Measurements from ENCODE around the gene GDF2. TPM values are rescaled to one million over a fixed set of nuclear protein-coding genes. Genes with fewer than 3 reads are reported as not detected.

GDF2 gene
- total RNA-seq, 1 donor from 2014 or later, result not detected

DNA sequence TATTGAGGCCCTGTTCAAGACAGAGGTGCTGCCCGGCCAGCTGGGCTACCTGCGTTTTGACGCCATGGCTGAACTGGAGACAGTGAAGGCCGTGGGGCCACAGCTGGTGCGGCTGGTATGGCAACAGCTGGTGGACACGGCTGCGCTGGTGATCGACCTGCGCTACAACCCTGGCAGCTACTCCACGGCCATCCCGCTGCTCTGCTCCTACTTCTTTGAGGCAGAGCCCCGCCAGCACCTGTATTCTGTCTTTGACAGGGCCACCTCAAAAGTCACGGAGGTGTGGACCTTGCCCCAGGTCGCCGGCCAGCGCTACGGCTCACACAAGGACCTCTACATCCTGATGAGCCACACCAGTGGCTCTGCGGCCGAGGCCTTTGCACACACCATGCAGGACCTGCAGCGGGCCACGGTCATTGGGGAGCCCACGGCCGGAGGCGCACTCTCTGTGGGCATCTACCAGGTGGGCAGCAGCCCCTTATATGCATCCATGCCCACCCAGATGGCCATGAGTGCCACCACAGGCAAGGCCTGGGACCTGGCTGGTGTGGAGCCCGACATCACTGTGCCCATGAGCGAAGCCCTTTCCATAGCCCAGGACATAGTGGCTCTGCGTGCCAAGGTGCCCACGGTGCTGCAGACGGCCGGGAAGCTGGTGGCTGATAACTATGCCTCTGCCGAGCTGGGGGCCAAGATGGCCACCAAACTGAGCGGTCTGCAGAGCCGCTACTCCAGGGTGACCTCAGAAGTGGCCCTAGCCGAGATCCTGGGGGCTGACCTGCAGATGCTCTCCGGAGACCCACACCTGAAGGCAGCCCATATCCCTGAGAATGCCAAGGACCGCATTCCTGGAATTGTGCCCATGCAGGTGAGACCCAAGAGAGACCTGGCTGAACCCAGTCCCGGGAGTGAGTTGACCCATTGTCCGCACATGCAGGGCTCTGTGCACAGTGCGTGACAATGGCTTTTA, 28.7 kb downstream of the GDF2 start:
- Mint-ChIP-seq H3K27ac (no peak overlapping the region), H3K4me3 (ENCODE audit: low read depth) (no peak overlapping the region), H3K36me3 (ENCODE audit: insufficient read depth) (no peaks in the 10 kb centered on the region), H3K9me3 (ENCODE audit: low read depth) (no peaks in the 10 kb centered on the region), H3K4me1 (ENCODE audit: low read depth) (peaks cover 2% of the 10 kb centered on the region), H3K27me3 (peaks cover 16% of the 10 kb centered on the region)
- no peak for DNase-seq (ENCODE audit: low spot score, unreplicated experiment)
- TF ChIP-seq, protein P1, sequence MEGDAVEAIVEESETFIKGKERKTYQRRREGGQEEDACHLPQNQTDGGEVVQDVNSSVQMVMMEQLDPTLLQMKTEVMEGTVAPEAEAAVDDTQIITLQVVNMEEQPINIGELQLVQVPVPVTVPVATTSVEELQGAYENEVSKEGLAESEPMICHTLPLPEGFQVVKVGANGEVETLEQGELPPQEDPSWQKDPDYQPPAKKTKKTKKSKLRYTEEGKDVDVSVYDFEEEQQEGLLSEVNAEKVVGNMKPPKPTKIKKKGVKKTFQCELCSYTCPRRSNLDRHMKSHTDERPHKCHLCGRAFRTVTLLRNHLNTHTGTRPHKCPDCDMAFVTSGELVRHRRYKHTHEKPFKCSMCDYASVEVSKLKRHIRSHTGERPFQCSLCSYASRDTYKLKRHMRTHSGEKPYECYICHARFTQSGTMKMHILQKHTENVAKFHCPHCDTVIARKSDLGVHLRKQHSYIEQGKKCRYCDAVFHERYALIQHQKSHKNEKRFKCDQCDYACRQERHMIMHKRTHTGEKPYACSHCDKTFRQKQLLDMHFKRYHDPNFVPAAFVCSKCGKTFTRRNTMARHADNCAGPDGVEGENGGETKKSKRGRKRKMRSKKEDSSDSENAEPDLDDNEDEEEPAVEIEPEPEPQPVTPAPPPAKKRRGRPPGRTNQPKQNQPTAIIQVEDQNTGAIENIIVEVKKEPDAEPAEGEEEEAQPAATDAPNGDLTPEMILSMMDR (IDR thresholded peaks at IDR 0.05; ENCODE audit: unreplicated experiment), result no peak

DNA sequence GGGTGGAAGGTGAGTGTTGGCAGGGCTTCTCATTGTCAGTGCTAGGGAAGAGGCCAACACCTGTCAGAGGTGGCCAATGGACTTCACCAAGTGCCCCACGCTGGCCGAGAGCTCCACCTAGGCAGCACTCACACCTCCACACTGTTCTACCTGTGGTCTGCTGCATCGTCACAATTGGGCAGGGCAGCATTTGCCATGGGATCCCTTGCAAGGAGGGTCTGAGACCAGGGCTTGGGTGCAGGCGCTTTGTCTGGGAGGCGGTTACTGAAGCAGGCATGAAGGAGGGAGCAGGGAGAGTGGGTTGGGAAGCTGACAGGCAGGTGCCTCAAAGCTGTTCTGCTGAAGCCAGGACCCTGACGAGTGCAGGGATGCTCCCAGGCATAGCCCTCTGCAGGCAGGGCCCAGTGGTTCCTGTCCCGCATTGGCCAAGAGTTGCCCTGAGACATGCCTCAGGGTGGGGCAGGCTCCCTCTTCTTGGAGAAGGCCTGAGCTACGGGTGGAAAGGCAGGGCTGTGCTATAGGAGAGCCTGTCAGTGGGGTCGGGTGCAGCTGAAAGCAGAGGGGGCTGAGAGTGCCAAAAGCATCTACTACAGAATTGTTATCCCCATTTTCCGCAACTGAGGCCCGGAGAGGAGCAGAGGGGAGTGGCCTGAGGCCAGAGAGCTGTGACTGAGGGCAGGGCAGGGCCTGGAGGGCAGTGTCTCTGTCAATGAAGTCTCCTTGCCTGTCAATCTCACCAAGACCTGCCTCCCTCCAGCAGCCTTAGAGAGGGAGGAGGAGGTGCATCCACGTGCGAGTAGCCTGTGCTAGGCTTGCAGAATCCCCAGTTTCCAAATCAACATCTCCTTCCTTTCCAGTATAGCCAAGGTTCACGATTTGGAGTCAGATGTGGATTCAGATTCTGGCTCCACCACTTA, 29.9 kb downstream of the GDF2 start:
- Mint-ChIP-seq H3K36me3 (ENCODE audit: insufficient read depth) (no peaks in the 10 kb centered on the region), H3K9me3 (ENCODE audit: low read depth) (no peaks in the 10 kb centered on the region), H3K4me3 (ENCODE audit: low read depth) (no peak overlapping the region), H3K4me1 (ENCODE audit: low read depth) (no peaks in the 10 kb centered on the region), H3K27me3 (peaks cover 12% of the 10 kb centered on the region), H3K27ac (no peak overlapping the region)
- DNase-seq (ENCODE audit: low spot score, unreplicated experiment), result no peak
- TF ChIP-seq, protein P1 (IDR thresholded peaks at IDR 0.05; ENCODE audit: unreplicated experiment), result no peak

DNA sequence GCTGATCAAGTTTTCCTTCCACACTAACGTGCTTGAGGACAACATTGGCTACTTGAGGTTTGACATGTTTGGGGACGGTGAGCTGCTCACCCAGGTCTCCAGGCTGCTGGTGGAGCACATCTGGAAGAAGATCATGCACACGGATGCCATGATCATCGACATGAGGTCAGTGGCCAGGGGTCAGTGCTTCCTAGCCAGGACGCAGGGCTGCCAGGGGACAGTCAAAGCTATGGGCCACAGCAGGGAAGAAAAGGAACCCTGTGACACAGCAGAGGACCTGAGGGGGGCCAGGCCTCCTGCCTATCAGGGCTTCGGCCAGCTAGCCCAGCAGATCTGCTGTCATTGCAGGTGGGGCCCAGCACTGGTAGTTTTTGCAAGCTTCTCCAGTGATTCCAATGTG, 31.1 kb downstream of the GDF2 start:
- Mint-ChIP-seq H3K27ac (no peak overlapping the region), H3K9me3 (ENCODE audit: low read depth) (no peaks in the 10 kb centered on the region), H3K36me3 (ENCODE audit: insufficient read depth) (no peaks in the 10 kb centered on the region), H3K27me3 (peaks cover 8% of the 10 kb centered on the region), H3K4me3 (ENCODE audit: low read depth) (no peak overlapping the region), H3K4me1 (ENCODE audit: low read depth) (no peaks in the 10 kb centered on the region)
- TF ChIP-seq, protein P1 (IDR thresholded peaks at IDR 0.05; ENCODE audit: unreplicated experiment), result no peak
- no peak for DNase-seq (ENCODE audit: low spot score, unreplicated experiment)

DNA sequence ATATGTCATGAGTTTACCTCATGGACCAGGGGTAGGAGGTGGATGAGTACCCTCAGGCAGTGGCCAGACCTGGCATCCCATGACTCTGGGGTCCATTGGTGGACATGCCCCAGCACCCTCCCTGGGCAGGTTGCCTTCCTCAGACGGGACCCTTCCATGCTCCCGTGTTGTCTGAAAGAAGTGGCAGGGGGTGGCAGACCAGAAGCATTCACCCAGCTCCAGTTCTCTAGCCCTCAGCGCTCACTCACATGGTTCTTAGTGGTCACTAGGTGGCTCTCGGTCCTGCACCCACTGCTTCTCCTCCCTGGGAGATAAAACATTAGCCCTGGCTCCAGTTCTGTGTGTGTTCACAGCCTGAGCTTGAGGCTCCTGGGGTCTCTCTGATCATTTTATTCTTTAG, 31.9 kb downstream of the GDF2 start:
- DNase-seq (ENCODE audit: low spot score, unreplicated experiment), result no peak
- H3K27ac Mint-ChIP-seq, result no peak overlapping the region
- peaks cover 8% of the 10 kb centered on the region for H3K27me3 Mint-ChIP-seq
- H3K36me3 Mint-ChIP-seq (ENCODE audit: insufficient read depth), result no peaks in the 10 kb centered on the region
- H3K4me1 Mint-ChIP-seq (ENCODE audit: low read depth), result no peaks in the 10 kb centered on the region
- no peak overlapping the region for H3K4me3 Mint-ChIP-seq (ENCODE audit: low read depth)
- TF ChIP-seq, protein P1 (IDR thresholded peaks at IDR 0.05; ENCODE audit: unreplicated experiment), result peak; percentile 24
- H3K9me3 Mint-ChIP-seq (ENCODE audit: low read depth), result no peaks in the 10 kb centered on the region

DNA sequence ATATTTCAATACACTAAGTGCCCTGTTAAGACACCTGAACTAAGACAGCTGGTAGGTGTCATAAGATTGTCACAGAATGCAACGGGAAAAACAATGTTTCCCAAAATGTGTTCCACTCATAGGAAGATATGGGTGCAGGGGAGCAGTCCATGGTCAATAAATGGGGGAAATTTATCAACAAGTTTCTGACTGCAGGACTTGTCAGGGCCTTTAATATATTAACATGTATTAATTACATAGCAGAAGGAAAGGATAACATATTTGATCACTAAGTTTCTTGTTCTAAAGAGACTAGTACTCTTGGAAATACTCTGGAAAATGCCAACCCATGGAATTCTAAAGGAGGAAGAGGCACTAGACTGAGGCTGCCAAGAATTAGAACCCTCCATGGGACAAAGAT, 32.6 kb downstream of the GDF2 start:
- Mint-ChIP-seq H3K4me3 (ENCODE audit: low read depth) (no peak overlapping the region), H3K36me3 (ENCODE audit: insufficient read depth) (no peaks in the 10 kb centered on the region), H3K27me3 (peaks cover 8% of the 10 kb centered on the region), H3K4me1 (ENCODE audit: low read depth) (no peaks in the 10 kb centered on the region), H3K9me3 (ENCODE audit: low read depth) (no peaks in the 10 kb centered on the region), H3K27ac (no peak overlapping the region)
- TF ChIP-seq, protein P1 (IDR thresholded peaks at IDR 0.05; ENCODE audit: unreplicated experiment), result no peak
- no peak for DNase-seq (ENCODE audit: low spot score, unreplicated experiment)
